ENCODE results near the gene SKIC2. TPM values are rescaled to one million over a fixed set of nuclear protein-coding genes. Genes with fewer than 3 reads are reported as not detected.

The SKIC2 gene
- total RNA-seq, 1 experiment from 2014 or later: 64.2 TPM

DNA sequence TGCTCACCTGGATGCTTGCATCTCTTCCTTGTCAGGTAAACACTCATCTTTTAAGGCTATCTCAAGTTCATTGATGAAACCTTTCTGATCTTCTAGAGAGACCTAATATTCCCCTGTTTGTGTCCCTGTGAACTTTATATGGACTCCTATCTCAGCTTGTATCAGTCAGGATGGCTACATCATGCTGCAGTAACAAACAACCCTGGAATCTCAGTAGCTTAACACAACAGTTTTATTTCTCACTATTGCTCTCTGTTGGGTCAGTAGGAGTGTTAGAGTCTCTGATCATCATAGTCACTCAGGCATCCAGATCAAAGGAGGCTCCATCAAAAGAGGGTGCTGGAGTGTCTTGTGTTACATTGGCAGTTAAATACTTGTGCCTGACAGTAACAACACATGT, 43.6 kb upstream of the SKIC2 start:
- Histone ChIP-seq H3K27me3 (replicated peaks; ENCODE audit: insufficient read depth, low read depth, low read length, poor library complexity) (no peaks in the 10 kb centered on the region), H3K27ac (ENCODE audit: low read depth, low read length, poor library complexity, severe bottlenecking) (no peak overlapping the region), H3K4me1 (ENCODE audit: insufficient read depth, low read length, poor library complexity, severe bottlenecking) (no peaks in the 10 kb centered on the region), H3K4me3 (ENCODE audit: low read depth, low read length, poor library complexity, severe bottlenecking) (no peak overlapping the region), H3K9me3 (ENCODE audit: low read depth, low read length, poor library complexity, severe bottlenecking) (no peaks in the 10 kb centered on the region), H3K36me3 (ENCODE audit: insufficient read depth, low read length, poor library complexity, severe bottlenecking) (no peaks in the 10 kb centered on the region)
- DNase-seq (ENCODE audit: low spot score): no peak
- ChIA-PET CTCF (no interaction called here), POLR2A (ENCODE audit: low non-redundant PET) (no interaction called here)
- TF ChIP-seq EZH2 (IDR thresholded peaks at IDR 0.05; ENCODE audit: borderline replicate concordance, low read depth, low read length, poor library complexity, severe bottlenecking): no peak
- TF ChIP-seq, protein P1, sequence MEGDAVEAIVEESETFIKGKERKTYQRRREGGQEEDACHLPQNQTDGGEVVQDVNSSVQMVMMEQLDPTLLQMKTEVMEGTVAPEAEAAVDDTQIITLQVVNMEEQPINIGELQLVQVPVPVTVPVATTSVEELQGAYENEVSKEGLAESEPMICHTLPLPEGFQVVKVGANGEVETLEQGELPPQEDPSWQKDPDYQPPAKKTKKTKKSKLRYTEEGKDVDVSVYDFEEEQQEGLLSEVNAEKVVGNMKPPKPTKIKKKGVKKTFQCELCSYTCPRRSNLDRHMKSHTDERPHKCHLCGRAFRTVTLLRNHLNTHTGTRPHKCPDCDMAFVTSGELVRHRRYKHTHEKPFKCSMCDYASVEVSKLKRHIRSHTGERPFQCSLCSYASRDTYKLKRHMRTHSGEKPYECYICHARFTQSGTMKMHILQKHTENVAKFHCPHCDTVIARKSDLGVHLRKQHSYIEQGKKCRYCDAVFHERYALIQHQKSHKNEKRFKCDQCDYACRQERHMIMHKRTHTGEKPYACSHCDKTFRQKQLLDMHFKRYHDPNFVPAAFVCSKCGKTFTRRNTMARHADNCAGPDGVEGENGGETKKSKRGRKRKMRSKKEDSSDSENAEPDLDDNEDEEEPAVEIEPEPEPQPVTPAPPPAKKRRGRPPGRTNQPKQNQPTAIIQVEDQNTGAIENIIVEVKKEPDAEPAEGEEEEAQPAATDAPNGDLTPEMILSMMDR (conservative IDR thresholded peaks at IDR 0.05; ENCODE audit: low read depth, low read length): no peak
- intact Hi-C loops (cut with micrococcal nuclease; ENCODE audit: unreplicated experiment): no loop called here
- BruUV-seq (replicated peaks): no TSS peak

DNA sequence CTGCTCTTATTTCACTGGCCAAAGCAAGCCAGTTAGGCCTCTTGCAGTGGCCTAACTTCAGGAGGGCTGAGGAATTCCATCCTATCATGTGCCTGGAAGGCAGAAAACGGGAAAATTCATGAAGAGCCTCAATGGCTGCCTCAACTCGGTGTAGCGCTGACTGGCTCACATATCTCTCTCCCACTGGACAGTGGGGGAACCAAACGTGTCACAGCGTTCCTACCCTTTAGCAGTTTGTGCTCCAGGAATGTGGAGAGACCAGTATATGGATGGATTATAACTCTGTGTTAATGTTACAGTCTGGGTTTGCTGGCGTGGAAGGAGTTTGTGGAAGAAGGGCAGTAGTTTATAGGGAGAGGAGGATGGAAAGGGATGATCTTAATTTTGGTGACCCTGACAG, 43.2 kb upstream of the SKIC2 start:
- no peaks in the 10 kb centered on the region for H3K36me3 ChIP-seq (ENCODE audit: insufficient read depth, low read length, poor library complexity, severe bottlenecking)
- H3K9me3 ChIP-seq (ENCODE audit: low read depth, low read length, poor library complexity, severe bottlenecking): no peaks in the 10 kb centered on the region
- CTCF ChIA-PET: no interaction called here
- no peaks in the 10 kb centered on the region for H3K4me1 ChIP-seq (ENCODE audit: insufficient read depth, low read length, poor library complexity, severe bottlenecking)
- no peak for DNase-seq (ENCODE audit: low spot score)
- POLR2A ChIA-PET (ENCODE audit: low non-redundant PET): no interaction called here
- no TSS peak for BruUV-seq (replicated peaks)
- no peaks in the 10 kb centered on the region for H3K27me3 ChIP-seq (replicated peaks; ENCODE audit: insufficient read depth, low read depth, low read length, poor library complexity)
- intact Hi-C loops (cut with micrococcal nuclease; ENCODE audit: unreplicated experiment): no loop called here
- no peak overlapping the region for H3K27ac ChIP-seq (ENCODE audit: low read depth, low read length, poor library complexity, severe bottlenecking)
- no peak overlapping the region for H3K4me3 ChIP-seq (ENCODE audit: low read depth, low read length, poor library complexity, severe bottlenecking)
- no peak for TF ChIP-seq EZH2 (IDR thresholded peaks at IDR 0.05; ENCODE audit: borderline replicate concordance, low read depth, low read length, poor library complexity, severe bottlenecking)
- TF ChIP-seq, protein P1 (conservative IDR thresholded peaks at IDR 0.05; ENCODE audit: low read depth, low read length): no peak

DNA sequence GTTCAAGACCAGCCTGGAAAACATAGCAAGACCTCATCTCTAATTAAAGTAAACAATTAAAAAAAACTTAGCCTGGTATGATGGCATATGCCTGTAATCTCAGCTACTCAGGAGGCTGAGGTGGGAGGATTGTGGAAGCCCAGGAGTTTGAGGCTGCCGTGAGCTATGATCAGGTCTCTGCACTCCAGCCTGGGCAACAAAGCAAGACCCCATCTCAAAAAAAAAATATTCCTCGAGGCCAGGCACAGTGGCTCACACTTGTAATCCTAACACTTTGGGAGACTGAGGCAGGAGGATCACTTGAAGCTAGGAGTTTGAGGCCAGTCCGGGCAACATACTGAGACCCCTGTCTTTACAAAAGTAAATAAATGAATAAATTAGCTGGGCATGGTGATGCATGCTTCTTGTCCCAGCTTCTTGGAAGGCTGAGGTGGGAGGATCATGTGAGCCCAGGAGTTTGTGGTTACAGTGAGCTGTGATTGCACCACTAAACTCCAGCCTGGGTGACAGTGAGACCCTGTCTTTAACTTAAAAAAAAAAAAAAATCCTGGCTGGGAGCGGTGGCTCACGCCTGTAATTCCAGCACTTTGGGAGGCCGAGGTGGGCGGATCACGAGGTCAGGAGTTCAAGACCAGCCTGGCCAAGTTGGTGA, 40.8 kb upstream of the SKIC2 start:
- Histone ChIP-seq H3K4me3 (ENCODE audit: low read depth, low read length, poor library complexity, severe bottlenecking) (no peak overlapping the region), H3K9me3 (ENCODE audit: low read depth, low read length, poor library complexity, severe bottlenecking) (no peaks in the 10 kb centered on the region), H3K27me3 (replicated peaks; ENCODE audit: insufficient read depth, low read depth, low read length, poor library complexity) (no peaks in the 10 kb centered on the region), H3K36me3 (ENCODE audit: insufficient read depth, low read length, poor library complexity, severe bottlenecking) (no peaks in the 10 kb centered on the region), H3K4me1 (ENCODE audit: insufficient read depth, low read length, poor library complexity, severe bottlenecking) (no peaks in the 10 kb centered on the region), H3K27ac (ENCODE audit: low read depth, low read length, poor library complexity, severe bottlenecking) (no peak overlapping the region)
- DNase-seq (ENCODE audit: low spot score): no peak
- no TSS peak for BruUV-seq (replicated peaks)
- POLR2A ChIA-PET (ENCODE audit: low non-redundant PET): interaction anchor here (0.6 to 0.7 kb wide), 3 partner anchors 41 to 1900 kb away, joined by 3 to 5 read pairs (median 3); partner anchors contain the start of genes NELFE and SKIC2
- TF ChIP-seq, protein P1 (conservative IDR thresholded peaks at IDR 0.05; ENCODE audit: low read depth, low read length): no peak
- no peak for TF ChIP-seq EZH2 (IDR thresholded peaks at IDR 0.05; ENCODE audit: borderline replicate concordance, low read depth, low read length, poor library complexity, severe bottlenecking)
- intact Hi-C loops (cut with micrococcal nuclease; ENCODE audit: unreplicated experiment): no loop called here
- CTCF ChIA-PET: no interaction called here

All from A673 (cell line).